ENCODE data around the gene ENOX1. TPM values are rescaled to one million over a fixed set of nuclear protein-coding genes. Genes with fewer than 3 reads are reported as not detected.

Gene ENOX1
- total RNA-seq, 1 donor from 2014 or later, result 1.7 TPM

GRCh38 chr13:43269037-43269481 lies 517.7 kb downstream of the ENOX1 start:
- TF ChIP-seq CTCF (IDR thresholded peaks at IDR 0.05; ENCODE audit: unreplicated experiment), result no peak
- no peak overlapping the region for H3K4me3 Mint-ChIP-seq (ENCODE audit: unreplicated experiment)
- no peaks in the 10 kb centered on the region for H3K9me3 Mint-ChIP-seq (ENCODE audit: unreplicated experiment)
- H3K36me3 Mint-ChIP-seq (ENCODE audit: low read depth, unreplicated experiment), result no peaks in the 10 kb centered on the region
- peaks cover 6% of the 10 kb centered on the region for H3K4me1 Mint-ChIP-seq (ENCODE audit: unreplicated experiment)
- DNase-seq (ENCODE audit: low spot score), result no peak
- H3K27me3 Mint-ChIP-seq (ENCODE audit: unreplicated experiment), result peaks cover 2% of the 10 kb centered on the region
- H3K27ac Mint-ChIP-seq (ENCODE audit: unreplicated experiment), result no peak overlapping the region

- H3K27me3 Mint-ChIP-seq (ENCODE audit: unreplicated experiment), result peaks cover 2% of the 10 kb centered on the region
- no peaks in the 10 kb centered on the region for H3K9me3 Mint-ChIP-seq (ENCODE audit: unreplicated experiment)
- no peak overlapping the region for H3K27ac Mint-ChIP-seq (ENCODE audit: unreplicated experiment)
- TF ChIP-seq CTCF (IDR thresholded peaks at IDR 0.05; ENCODE audit: unreplicated experiment), result no peak
- no peak overlapping the region for H3K4me3 Mint-ChIP-seq (ENCODE audit: unreplicated experiment)
- peaks cover 6% of the 10 kb centered on the region for H3K4me1 Mint-ChIP-seq (ENCODE audit: unreplicated experiment)
- no peak for DNase-seq (ENCODE audit: low spot score)
- no peaks in the 10 kb centered on the region for H3K36me3 Mint-ChIP-seq (ENCODE audit: low read depth, unreplicated experiment)
These were observed 518.1 kb downstream of the ENOX1 start for GRCh38 chr13:43268632-43269031.

- Mint-ChIP-seq H3K9me3 (ENCODE audit: unreplicated experiment) (no peaks in the 10 kb centered on the region), H3K4me1 (ENCODE audit: unreplicated experiment) (peaks cover 6% of the 10 kb centered on the region), H3K36me3 (ENCODE audit: low read depth, unreplicated experiment) (no peaks in the 10 kb centered on the region), H3K27me3 (ENCODE audit: unreplicated experiment) (peaks cover 2% of the 10 kb centered on the region), H3K4me3 (ENCODE audit: unreplicated experiment) (no peak overlapping the region), H3K27ac (ENCODE audit: unreplicated experiment) (no peak overlapping the region)
- no peak for DNase-seq (ENCODE audit: low spot score)
- no peak for TF ChIP-seq CTCF (IDR thresholded peaks at IDR 0.05; ENCODE audit: unreplicated experiment)
These were observed 518.9 kb downstream of the ENOX1 start for GRCh38 chr13:43267916-43268315.

GRCh38 chr13:43266936-43267615 lies 519.7 kb downstream of the ENOX1 start:
- no peak for TF ChIP-seq CTCF (IDR thresholded peaks at IDR 0.05; ENCODE audit: unreplicated experiment)
- H3K27ac Mint-ChIP-seq (ENCODE audit: unreplicated experiment), result peak overlapping the region; percentile 76
- H3K9me3 Mint-ChIP-seq (ENCODE audit: unreplicated experiment), result no peaks in the 10 kb centered on the region
- H3K4me1 Mint-ChIP-seq (ENCODE audit: unreplicated experiment), result peaks cover 6% of the 10 kb centered on the region
- peak; percentile 18 for DNase-seq (ENCODE audit: low spot score)
- no peak overlapping the region for H3K4me3 Mint-ChIP-seq (ENCODE audit: unreplicated experiment)
- no peaks in the 10 kb centered on the region for H3K36me3 Mint-ChIP-seq (ENCODE audit: low read depth, unreplicated experiment)
- peaks cover 2% of the 10 kb centered on the region for H3K27me3 Mint-ChIP-seq (ENCODE audit: unreplicated experiment)

- no peaks in the 10 kb centered on the region for H3K36me3 Mint-ChIP-seq (ENCODE audit: low read depth, unreplicated experiment)
- no peak overlapping the region for H3K4me3 Mint-ChIP-seq (ENCODE audit: unreplicated experiment)
- no peak for DNase-seq (ENCODE audit: low spot score)
- H3K4me1 Mint-ChIP-seq (ENCODE audit: unreplicated experiment), result peaks cover 6% of the 10 kb centered on the region
- no peak overlapping the region for H3K27ac Mint-ChIP-seq (ENCODE audit: unreplicated experiment)
- H3K27me3 Mint-ChIP-seq (ENCODE audit: unreplicated experiment), result no peaks in the 10 kb centered on the region
- TF ChIP-seq CTCF (IDR thresholded peaks at IDR 0.05; ENCODE audit: unreplicated experiment), result no peak
- H3K9me3 Mint-ChIP-seq (ENCODE audit: unreplicated experiment), result no peaks in the 10 kb centered on the region
These were observed 521.7 kb downstream of the ENOX1 start for GRCh38 chr13:43265028-43265427.
